ENCODE measurements around the gene CDH4.

Gene CDH4

GRCh38 chr20:61695741-61696140 lies 443.7 kb downstream of the CDH4 start:
- no peak overlapping the region for H3K4me3 ChIP-seq (ENCODE audit: low read depth, low read length)
- H3K9me3 ChIP-seq (ENCODE audit: control insufficient read depth, insufficient read depth, low read depth, low read length): no peaks in the 10 kb centered on the region
- CTCF ChIA-PET: interaction anchor here (0.5 to 0.6 kb wide), 2 partner anchors 1433 to 1637 kb away, joined by 3 read pairs; no protein-coding TSS in a partner anchor
- no peaks in the 10 kb centered on the region for H3K4me1 ChIP-seq (ENCODE audit: control insufficient read depth, insufficient read depth, low read length)
- no peak overlapping the region for H3K27ac ChIP-seq (ENCODE audit: extremely low read depth, low read depth, low read length)
- TF ChIP-seq ZBTB21 (tag by site-specific recombination; IDR thresholded peaks at IDR 0.05) (no peak), ZNF555 (tag by site-specific recombination; conservative IDR thresholded peaks at IDR 0.05) (no peak), ZNF501 (tag by site-specific recombination; IDR thresholded peaks at IDR 0.05) (no peak), ZNF560 (tag by site-specific recombination; IDR thresholded peaks at IDR 0.05; ENCODE audit: borderline replicate concordance) (no peak), ZNF248 (tag by site-specific recombination; IDR thresholded peaks at IDR 0.05) (no peak), GLI4 (tag by site-specific recombination; IDR thresholded peaks at IDR 0.05) (no peak), PRDM6 (tag by site-specific recombination; IDR thresholded peaks at IDR 0.05) (no peak), ZNF24 (tag by site-specific recombination; IDR thresholded peaks at IDR 0.05) (no peak), ZNF404 (tag by site-specific recombination; IDR thresholded peaks at IDR 0.05) (no peak), PRDM4 (tag by site-specific recombination; IDR thresholded peaks at IDR 0.05) (no peak), ZNF777 (tag by site-specific recombination; IDR thresholded peaks at IDR 0.05; ENCODE audit: borderline replicate concordance) (no peak), ZNF513 (tag by site-specific recombination; IDR thresholded peaks at IDR 0.05) (no peak), ZNF214 (tag by site-specific recombination; IDR thresholded peaks at IDR 0.05; ENCODE audit: borderline replicate concordance) (no peak), ZNF561 (tag by site-specific recombination; IDR thresholded peaks at IDR 0.05; ENCODE audit: borderline replicate concordance) (no peak), KLF1 (tag by site-specific recombination; IDR thresholded peaks at IDR 0.05) (no peak), ZBTB8A (tag by site-specific recombination; IDR thresholded peaks at IDR 0.05) (no peak), ELK4 (IDR thresholded peaks at IDR 0.05; ENCODE audit: borderline replicate concordance, low read depth, low read length) (no peak), ZNF280D (tag by site-specific recombination; IDR thresholded peaks at IDR 0.05) (no peak), ZNF837 (tag by site-specific recombination; IDR thresholded peaks at IDR 0.05) (no peak), ZNF580 (tag by site-specific recombination; IDR thresholded peaks at IDR 0.05) (no peak)
- POLR2A ChIA-PET: no interaction called here
- H3K36me3 ChIP-seq (ENCODE audit: control insufficient read depth in 2 of 2, insufficient read depth in 1 of 2, low read length in 2 of 2): no peaks in the 10 kb centered on the region
